SKM-1 treated with dmso at 0.1 percent for 144 hours (cell line): ENCODE results near the gene DISC1.
"Not testable (repeated sequence)": the region's sequence is repeated elsewhere in the genome, so short reads cannot be mapped to it uniquely, and the experiment has no call there.

Experiments
- DNase-seq: peaks from one replicate; lab custom pipeline; 2025; ENCODE audit not compliant: unreplicated experiment; lab: John Stamatoyannopoulos, UW

The DISC1 gene

GRCh38 chr1:231724876-231725647 is 98.5 kb downstream of the DISC1 start:
- DNase-seq: peak; percentile 72

DNA sequence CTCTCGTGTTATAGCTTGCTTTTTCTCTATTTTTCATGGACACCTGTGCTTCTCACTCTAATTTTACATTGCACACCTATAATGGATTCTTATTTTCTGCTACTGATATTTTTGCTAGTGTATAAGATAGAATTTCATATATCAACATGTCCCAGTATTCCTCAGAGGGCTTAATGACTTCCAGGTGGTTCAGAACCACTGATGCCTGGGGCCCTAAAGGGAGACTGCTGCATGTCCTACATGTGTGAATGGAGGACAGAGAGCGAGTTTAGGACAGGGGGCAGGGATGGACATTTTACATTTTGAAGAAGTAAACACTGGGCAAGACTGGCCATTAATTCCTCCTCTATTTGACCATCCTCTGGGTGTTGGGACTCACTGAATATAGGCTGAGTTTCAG is 100.6 kb downstream of the DISC1 start:
- DNase-seq: no peak

GRCh38 chr1:231728987-231729386 is 102.4 kb downstream of the DISC1 start:
- not testable (repeated sequence) for DNase-seq

- no peak for DNase-seq
These were observed 103.0 kb downstream of the DISC1 start for GRCh38 chr1:231729544-231729943.

DNA sequence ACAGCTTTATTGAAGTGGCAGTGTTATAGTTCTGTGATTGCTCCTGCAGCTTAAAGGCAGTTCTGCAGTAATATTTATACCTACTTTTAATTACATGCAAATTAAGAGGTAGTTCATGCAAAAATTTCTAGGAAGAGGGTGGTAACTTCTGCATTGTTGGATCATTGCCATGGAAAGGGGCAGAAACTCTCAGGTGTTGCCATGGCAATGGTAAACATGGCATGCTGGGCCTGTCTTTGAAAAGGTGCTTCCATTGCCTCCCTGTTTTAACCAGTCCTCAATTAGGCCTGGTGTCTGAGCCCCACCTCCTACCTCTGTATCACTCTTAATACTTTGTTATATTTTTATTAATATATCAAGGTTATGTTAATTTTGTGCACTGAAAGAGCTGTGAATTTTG is 104.7 kb downstream of the DISC1 start:
- no peak for DNase-seq

GRCh38 chr1:231733063-231733462 is 106.5 kb downstream of the DISC1 start:
- DNase-seq: no peak

- no peak for DNase-seq
These were observed 107.1 kb downstream of the DISC1 start for GRCh38 chr1:231733672-231734071.

DNA sequence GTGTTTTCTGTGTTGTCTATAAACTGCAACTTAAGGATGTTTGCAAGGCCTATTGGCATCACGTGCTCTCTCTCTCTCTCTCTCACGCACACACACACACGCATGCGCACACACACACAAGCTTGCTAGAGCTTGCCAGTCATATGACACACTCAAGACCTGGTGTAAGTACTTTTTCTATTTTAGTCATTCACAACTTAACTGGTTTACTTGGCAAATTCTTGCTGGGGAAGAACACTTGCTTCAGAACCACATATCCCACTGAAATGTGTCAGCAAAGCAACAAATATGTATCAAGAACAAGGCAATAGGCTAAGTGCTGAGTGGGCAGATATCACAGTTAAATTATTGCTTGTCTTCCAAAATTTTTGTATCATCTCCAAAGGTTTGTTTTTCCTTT is 107.8 kb downstream of the DISC1 start:
- DNase-seq: no peak

- DNase-seq: no peak
These were observed 108.8 kb downstream of the DISC1 start for GRCh38 chr1:231735411-231735810.

DNA sequence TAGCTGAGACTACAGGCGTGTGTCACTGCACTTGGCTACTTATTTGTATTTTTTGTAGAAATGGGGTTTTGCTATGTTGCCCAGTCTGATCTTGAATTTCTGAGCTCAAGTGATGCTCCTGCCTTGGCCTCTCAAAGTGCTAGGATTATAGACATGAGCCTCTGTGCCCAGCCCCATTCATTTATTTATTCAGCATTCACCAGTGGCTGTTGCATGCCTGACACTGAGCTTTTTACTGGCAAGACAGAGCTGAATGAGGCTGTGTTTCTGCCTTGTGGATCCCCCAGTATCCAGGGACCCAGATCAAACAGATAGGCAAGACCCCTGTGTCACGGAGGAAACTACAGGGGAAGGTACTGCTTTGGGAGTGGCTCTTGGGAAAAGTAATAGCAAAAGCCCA is 109.4 kb downstream of the DISC1 start:
- no peak for DNase-seq

DNA sequence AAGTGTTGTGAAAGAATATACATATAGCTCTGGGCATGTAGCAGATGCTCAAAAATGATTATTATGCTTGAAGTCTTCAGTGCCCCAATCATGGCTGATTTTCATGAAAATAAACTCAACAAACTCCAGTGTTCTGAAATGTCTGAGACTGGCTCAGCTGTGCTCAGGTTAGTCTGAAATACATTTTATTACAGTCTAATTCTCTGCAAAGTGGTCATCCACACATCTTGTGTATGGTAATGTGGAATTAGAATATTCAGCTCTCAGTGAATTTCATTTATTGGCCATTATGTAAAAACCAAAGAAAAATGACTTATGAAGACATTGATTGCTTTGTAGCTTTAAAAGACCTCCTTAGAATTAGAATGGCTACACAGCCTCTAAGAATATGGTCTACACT is 109.9 kb downstream of the DISC1 start:
- no peak for DNase-seq

- no peak for DNase-seq
These were observed 112.0 kb downstream of the DISC1 start for GRCh38 chr1:231738554-231738953.

DNA sequence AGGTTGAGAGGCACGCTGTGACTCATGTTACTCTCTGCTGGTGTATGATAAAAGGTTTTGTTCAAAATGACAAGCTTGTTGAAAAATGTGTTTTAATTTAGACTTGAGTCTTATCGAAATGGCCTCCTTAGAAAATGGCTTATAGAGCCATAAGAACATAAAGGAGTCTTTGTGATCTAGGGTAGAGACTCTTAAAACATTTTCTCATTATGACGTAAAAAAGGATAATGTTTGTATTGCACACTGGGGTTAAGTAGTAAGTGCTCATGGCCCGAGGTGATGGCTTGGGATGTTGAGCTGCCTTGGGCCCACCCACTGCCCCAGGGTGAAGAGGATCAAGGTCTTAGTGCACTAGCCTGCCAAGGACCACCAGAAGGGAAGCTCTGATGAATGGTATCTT is 117.4 kb downstream of the DISC1 start:
- no peak for DNase-seq

- no peak for DNase-seq
These were observed 122.3 kb downstream of the DISC1 start for GRCh38 chr1:231748760-231749415.

DNA sequence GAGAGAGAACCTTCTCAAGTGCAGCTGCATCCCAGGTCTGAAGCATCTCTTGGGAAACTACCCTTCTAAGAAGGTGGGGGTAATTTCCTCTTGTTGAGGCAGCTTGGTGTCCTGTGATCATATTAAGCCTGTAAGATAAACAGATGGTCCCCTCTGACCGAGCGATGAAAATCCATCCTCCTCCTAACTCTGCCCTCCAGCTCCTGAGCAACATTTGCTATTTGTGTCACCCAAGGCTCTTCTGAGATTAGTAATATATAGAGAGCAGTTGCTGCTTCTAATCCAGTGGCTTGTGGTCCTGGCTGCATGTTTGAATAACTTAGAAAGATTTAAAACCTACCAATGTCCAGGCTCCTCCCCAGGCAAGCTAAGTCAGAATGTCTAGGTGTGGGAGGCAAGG is 123.7 kb downstream of the DISC1 start:
- DNase-seq: no peak

GRCh38 chr1:231750818-231751362 is 124.3 kb downstream of the DISC1 start:
- DNase-seq: peak; percentile 85

DNA sequence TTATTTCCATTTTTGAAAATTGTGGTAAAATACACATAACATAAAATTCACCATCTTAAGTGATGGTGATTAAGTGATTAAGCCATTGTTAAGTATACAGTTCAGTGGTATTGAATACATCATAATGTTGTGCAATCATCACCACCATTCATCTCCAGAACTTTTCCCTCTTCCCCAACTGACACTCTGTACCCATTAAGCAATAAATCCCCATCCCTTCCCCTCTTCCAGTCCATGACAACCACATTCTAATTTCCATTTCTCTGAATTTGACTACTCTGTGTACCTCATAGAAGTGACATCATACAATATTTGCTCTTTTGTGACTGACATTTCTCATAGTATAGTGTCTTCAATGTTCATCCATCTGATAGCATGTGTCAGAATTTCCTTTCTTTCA is 124.8 kb downstream of the DISC1 start:
- DNase-seq: no peak

- no peak for DNase-seq
These were observed 126.7 kb downstream of the DISC1 start for GRCh38 chr1:231753313-231753712.

GRCh38 chr1:231757101-231757404 is 130.5 kb downstream of the DISC1 start:
- peak; percentile 87 for DNase-seq

- no peak for DNase-seq
These were observed 131.2 kb downstream of the DISC1 start for GRCh38 chr1:231757759-231758158.

DNA sequence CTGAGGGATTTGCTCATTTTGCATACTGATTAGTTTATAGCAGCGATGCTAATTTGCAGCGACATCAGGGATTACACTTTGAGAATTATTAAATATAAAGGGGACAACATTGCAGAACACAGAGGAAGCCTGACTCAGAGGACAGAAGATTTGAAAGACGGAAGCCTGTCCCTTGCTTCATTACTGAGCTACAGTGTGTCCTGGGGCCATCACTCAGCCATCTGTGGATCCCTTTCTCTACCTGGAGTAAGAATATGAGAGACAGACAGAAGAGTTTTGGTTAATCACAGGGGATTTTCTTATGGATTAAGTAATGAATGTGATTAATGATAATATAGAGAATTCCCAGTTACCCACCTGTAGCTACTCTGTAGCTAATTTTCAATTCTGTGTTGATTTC is 134.7 kb downstream of the DISC1 start:
- DNase-seq: no peak

DNA sequence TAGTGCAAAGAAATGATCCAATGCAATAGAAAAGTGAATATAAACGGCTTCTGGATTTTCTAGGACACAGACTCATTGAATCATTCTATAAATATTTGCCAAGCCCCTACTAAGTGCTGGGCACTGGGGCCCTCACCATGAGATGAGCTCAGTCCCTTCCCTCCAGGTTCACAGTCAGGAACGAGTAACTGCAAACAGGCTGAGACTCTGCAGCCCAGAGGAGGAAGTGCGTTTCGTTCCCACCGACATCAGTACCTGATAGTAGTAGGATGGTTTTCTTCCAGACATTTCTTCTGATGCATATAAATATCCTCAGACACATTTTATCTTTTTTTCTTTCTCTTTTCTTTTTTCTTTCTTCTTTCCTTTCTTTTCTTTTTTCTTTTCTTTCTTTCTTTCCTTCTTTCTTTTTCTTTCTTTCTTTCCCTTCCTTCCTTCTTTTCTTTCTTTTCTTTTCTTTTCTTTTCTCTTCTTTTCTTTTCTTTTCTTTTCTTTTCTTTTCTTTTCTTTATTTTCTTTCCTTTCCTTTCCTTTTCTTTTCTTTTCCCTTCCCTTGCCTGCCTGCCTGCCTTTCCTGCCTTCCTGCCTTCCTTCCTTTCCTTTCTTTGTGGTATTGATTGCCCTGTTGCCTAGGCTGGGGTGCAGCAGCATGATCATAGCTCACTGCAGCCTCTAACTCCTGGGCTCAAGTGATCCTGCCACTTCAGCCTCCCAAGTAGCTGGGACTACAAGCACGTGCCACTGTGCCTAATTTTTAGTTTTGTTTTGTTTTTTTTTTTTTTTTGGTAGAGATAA is 135.4 kb downstream of the DISC1 start:
- DNase-seq: no peak
